Measurements from ENCODE around the gene LTK.

LTK gene

DNA sequence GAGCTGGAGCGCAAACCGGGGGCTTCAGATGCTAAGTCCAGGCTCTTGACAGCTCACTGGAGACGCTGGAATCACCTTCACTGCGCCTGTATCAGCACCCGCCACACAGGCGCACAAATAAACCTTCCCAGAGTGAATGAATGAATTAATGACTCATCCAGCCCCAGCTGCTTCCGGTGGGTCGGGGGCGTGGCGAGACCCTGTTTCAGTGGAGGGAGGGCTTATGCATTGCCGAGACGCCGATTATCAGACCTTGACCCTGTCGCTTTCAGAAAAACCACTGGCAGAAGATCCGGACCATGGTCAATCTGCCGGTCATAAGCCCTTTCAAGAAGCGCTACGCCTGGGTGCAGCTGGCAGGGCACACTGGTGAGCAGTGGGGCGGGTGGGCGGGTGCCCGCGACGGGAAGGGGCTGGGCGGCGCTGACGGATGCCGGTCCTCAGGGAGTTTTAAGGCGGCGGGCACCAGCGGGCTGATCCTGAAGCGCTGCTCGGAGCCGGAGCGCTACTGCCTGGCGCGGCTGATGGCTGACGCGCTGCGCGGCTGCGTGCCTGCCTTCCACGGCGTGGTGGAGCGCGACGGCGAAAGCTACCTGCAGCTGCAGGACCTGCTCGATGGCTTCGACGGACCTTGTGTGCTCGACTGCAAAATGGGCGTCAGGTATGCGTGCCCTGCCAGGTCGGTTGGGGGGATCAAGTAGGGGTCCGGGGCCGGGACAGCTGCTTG, 12.3 kb downstream of the LTK start:
- FAIRE-seq (peak; percentile 52), DNase-seq (ENCODE audit: extremely low spot score, insufficient read length, low read depth) (no peak)

DNA sequence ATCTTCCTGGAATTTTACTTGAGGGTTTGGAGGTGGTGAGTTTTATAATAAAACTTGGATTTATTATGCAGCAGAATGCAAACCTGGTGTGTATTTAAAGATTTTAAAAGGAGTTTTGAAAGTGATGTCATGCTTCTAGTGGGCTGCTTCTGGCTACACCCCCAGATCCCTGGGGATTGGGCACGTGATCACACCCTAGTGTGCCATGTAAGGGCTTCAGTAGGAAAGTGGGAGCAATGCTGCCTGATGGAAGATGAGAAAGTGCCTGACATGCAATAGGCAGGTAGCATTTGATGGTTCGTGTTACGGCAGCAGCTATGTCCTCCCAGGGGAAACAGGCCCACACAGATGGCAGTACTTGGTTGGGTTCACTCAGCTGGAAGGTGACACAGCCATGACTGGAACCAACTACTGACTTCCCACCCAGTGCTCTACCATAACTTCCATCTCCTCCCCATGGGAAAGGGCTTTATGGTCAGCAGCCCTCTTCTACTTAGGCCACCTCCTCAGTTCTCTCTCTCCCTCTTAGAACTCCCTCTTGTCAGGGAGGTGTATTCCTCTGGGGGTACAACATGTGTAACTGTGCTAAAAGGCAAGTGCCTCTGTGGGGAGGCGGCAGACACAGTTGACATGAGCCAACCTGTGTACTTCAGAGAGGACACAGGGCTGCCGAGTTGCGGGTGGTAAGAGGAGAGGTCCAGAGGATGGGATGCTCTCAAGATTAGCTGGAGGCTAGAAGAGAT, 14.3 kb downstream of the LTK start:
- DNase-seq (ENCODE audit: extremely low spot score, insufficient read length, low read depth), result no peak

DNA sequence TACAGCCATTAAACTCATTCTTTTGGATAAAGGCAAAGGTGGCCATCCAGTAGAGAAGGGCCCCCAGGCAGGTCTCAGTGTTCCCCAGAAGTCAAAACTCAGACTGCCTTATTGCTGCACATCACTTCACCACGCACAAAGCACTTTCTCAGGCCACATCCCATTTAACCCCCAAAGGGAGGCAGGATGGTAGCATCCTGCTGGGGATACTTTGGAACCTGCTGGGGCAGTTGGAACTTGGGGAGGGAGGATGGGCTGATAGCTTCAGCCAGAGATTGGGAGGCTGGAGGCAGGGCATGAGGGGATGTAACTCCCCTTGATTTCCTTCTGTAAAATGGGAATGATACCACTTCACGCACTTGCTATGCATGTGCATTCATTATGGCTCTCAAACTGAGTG, 15.0 kb downstream of the LTK start:
- no peak for FAIRE-seq

More for the DNA sequence above, 14.3 kb downstream of the LTK start:
- FAIRE-seq, result no peak

DNA sequence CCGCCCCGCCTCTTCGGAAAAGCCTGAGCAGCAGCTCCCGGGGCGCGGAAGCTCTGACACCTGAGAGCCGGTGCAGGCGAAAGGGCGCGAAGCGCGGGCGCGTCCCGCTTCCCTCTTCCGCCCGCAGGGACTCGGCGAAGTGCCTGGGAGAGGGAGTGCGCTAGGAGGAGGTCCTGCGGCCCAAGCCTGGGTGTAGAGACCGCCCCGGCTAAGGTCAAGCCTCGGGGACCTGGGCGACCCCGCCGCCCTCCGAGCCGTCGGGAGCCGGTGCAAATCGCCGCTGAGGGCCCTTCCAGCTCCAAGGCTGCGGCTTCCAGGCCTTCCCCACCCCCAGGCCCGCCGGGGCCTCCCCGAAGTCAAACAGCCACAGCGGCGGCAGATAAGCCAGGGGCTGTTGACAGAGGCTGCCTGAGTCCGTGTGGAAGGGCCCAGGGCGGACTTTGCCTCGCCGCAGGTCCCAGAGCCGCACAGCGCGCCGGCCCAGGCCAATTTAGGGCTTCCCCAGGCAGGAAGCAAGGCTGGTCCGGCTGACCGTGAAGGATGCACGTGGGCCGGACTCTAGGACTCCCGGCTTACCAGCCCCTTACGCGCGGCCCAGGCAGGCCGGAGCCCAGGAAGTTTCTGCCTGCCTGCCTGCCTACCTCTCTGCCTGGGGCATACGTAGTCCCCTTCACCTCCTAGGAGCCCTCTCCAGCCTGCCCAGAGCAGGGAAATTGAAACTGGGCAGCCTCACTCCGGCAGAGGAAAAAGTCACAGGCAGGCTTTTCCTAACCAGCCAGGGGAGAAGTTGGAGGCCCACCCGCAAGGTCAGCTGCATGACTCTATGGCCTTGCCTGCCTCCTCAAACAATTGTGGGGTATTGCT, 17.7 kb downstream of the LTK start:
- no peak for DNase-seq (ENCODE audit: extremely low spot score, insufficient read length, low read depth)
- no peak for FAIRE-seq

More for the DNA sequence above, 15.0 kb downstream of the LTK start:
- DNase-seq (ENCODE audit: extremely low spot score, insufficient read length, low read depth), result no peak

DNA sequence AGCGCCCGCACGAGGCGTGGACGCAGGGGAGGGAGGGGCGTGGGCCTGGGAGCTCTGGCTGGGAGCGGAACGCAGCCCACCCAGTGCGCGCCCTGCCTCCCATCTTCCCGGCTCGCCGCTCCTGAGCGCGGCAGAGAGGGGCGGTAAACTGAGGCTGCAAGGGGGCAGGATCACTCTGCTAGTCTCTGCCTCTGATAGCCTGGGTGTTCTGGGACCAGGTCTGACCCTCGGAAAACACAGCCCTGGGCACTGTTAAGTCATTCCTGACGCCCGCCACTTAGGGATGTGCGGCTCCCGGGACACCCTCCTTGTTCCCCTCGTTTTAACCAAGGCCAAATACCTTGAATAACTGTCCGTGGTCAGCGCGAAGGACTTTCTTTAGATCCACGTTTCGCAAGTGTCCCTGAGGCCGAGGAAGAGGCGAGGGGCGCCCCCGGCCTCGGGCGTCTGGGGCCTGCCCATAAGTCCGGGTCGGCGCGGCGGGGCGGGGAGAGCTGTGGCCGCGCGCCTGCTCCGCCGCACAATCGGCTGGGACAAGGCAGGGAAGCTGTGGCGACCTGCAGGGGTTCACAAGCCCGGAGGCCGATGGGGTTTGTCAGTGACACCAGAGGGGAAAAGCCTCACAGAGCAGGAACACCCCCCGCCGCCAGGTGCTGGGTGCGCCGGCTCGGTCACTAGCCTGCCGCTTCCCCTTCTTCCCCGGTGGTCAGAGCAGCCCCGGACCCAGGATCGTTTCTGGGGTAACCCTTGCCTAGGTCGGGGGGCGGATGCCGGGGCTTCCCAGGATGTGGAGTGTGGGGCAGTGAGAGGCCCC, 18.5 kb downstream of the LTK start:
- FAIRE-seq (no peak), DNase-seq (ENCODE audit: extremely low spot score, insufficient read length, low read depth) (no peak)

- no peak for FAIRE-seq
- DNase-seq (ENCODE audit: extremely low spot score, insufficient read length, low read depth), result no peak
Observed at GRCh38 chr15:41494190-41494921, 19.3 kb downstream of the LTK start.

GRCh38 chr15:41493902-41494189, 19.8 kb downstream of the LTK start:
- no peak for FAIRE-seq
- no peak for DNase-seq (ENCODE audit: extremely low spot score, insufficient read length, low read depth)

- FAIRE-seq (no peak), DNase-seq (ENCODE audit: extremely low spot score, insufficient read length, low read depth) (peak; percentile 75)
Observed at GRCh38 chr15:41493205-41493901, 20.3 kb downstream of the LTK start, which contains the start of gene ITPKA. TSS of gene ITPKA (plus strand) at chr15:41493874. CDS start at chr15:41493928, 54 bp downstream.

DNA sequence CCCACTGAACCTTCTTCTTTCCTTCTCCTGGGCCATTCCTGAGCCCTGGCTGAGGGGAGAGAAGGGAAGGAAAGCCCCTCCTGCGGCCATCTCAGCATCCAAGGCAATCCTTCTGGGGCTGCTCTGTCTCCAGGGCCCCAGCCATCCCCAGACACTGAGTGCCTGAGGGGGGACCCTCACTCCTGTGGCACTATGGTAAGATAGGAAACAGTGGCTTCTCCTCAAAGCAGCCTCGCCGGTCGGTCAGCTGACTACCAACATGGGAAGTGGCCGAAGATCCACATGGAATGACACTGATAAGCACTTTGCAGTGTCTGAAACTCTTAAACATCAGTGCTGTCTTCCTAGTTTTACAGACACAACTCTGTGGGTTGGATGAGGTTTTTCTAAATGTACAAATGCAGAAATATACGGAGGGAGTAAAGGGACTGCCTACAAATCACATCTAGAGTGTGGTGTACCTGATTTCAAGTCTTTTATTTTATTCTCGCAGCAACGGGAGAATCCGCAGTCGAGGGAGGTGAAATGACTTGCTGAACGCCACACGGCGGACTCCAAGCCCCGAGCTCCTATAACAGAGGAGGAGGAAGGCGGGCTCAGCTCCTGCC, 20.9 kb downstream of the LTK start:
- no peak for DNase-seq (ENCODE audit: extremely low spot score, insufficient read length, low read depth)
- peak; percentile 21 for FAIRE-seq

- FAIRE-seq (no peak), DNase-seq (ENCODE audit: extremely low spot score, insufficient read length, low read depth) (no peak)
Observed at GRCh38 chr15:41491889-41492288, 21.7 kb downstream of the LTK start.

DNA sequence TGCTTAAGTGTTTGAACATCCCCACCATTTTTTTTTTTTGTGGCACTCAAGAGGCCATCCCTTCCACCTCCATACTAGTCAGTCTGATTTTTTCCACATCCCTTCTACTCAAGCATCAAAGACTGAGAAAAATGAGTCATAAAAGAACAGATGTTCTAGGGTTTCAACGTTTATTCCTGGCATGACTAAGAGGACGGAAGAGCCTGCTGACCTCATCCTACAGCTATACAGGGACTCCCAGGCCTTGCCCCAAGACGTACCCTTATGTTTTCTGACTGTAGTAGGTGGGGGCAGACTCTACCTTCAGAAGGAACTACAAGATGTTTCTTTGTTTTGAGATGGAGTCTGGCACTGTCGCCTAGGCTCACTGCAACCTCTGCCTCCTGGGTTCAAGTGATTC, 23.3 kb downstream of the LTK start:
- no peak for DNase-seq (ENCODE audit: extremely low spot score, insufficient read length, low read depth)
- peak; percentile 76 for FAIRE-seq

DNA sequence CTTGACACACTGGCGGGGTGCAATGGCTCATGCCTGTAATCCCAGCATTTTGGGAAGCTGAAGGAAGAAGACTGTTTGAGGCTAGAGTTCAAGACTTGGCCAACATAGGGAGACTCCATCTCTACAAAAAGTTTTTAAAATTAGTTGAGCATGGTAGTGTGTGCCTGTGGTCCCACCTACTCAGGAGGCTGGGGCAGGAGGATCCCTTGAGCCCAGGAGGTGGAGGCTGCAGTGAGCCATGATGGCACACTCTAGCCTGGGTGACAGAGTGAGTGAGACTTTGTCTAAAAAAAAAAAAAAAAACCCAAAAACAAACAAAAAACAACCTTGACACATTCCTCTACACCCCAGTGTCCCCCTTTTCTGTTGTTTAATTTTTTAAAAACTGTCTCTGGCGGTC, 24.0 kb downstream of the LTK start:
- DNase-seq (ENCODE audit: extremely low spot score, insufficient read length, low read depth), result no peak
- no peak for FAIRE-seq

DNA sequence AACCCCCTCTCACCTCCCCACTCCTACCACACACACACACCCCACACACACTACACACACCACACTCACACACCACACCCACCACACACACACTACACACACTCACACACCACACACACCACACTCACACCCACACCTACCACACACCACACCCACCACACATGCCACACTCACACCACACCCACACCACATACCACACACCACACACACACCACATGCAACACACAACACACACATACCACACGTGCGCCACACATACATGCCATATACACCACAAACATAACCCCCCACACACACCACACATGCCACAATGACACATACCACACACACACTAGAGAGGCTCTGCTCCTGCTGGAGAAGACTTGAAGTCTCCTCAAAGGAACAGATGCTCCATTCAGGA, 25.8 kb downstream of the LTK start:
- DNase-seq (ENCODE audit: extremely low spot score, insufficient read length, low read depth), result no peak
- FAIRE-seq, result no peak

DNA sequence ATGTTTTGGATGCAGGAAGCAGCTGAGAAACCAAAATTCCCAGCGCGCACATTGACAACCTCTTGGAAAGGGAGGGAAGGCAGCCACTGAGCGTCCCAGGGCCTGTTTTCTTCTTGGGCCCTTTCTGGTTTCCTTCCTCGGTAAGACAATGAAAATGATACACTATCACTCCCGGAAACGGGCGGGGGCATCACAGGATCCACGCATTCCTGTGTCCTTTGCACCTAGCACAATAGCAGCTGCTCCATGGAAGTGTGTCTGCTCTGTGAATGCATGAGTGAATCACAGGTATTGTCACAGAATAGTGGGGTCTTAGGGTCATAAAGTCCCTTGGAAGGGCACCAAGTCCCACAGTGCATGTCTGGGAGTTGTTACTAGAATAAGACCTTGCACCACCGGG, 26.2 kb downstream of the LTK start:
- DNase-seq (ENCODE audit: extremely low spot score, insufficient read length, low read depth) (no peak), FAIRE-seq (no peak)

DNA sequence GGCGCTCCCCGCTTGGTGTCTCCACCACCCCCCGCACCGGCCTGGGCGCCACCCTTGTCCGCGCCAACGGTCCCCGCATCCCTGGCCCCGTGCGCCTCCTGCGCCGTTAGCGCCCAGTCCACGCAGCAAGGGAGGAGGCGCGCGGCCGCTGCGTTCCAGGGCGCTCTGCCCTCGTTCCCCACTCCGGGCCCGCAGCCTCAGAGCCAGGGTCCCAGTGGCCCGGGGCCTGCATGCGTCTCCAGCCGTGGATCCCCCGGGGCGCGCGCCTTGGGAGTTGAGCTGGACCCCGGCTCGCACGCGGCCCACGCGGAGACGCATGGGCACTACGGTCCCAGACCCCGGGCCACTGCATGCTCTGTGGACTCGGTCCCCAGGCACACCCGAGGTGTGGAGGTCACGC, 27.3 kb downstream of the LTK start:
- no peak for DNase-seq (ENCODE audit: extremely low spot score, insufficient read length, low read depth)
- no peak for FAIRE-seq

- DNase-seq (ENCODE audit: extremely low spot score, insufficient read length, low read depth) (no peak), FAIRE-seq (no peak)
Observed at GRCh38 chr15:41484937-41485625, 28.5 kb downstream of the LTK start.

- DNase-seq (ENCODE audit: extremely low spot score, insufficient read length, low read depth), result no peak
- FAIRE-seq, result no peak
Observed at GRCh38 chr15:41483519-41483918, 30.1 kb downstream of the LTK start.

GRCh38 chr15:41483115-41483514, 30.5 kb downstream of the LTK start:
- DNase-seq (ENCODE audit: extremely low spot score, insufficient read length, low read depth), result no peak

More at GRCh38 chr15:41483115-41483514, 30.5 kb downstream of the LTK start:
- peak; percentile 95 for FAIRE-seq
